ENCODE measurements around the gene DOCK6.
"Not testable (repeated sequence)": the region's sequence is repeated elsewhere in the genome, so short reads cannot be mapped to it uniquely, and the experiment has no call there.

The DOCK6 gene

DNA sequence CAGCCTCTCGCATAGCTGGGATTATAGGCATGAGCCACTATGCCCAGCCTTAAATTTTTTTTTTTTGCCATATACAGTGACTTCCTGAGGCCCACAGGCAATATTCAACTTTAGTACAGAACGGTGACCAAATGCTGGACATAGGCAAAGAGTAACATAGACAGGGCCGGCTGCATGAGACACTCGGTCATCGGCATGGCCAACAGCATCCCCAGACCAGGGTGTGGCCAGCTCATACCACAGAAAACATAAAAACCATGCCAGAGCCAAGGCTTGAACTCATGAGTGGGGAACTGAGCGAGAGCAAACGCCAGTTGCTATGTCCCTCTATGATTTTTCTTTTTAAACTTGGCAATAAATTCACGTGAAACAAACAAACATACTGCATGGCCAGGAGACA is 82.0 kb downstream of the DOCK6 start (continued):
- no peak for TF ChIP-seq CSDC2 (CRISPR knock-in tag; IDR thresholded peaks at IDR 0.05)
- no peak for TF ChIP-seq BACH2 (CRISPR knock-in tag; IDR thresholded peaks at IDR 0.05; ENCODE audit: borderline replicate concordance)
- TF ChIP-seq ZC3H10 (CRISPR knock-in tag; IDR thresholded peaks at IDR 0.05), result no peak
- TF ChIP-seq, protein P1, sequence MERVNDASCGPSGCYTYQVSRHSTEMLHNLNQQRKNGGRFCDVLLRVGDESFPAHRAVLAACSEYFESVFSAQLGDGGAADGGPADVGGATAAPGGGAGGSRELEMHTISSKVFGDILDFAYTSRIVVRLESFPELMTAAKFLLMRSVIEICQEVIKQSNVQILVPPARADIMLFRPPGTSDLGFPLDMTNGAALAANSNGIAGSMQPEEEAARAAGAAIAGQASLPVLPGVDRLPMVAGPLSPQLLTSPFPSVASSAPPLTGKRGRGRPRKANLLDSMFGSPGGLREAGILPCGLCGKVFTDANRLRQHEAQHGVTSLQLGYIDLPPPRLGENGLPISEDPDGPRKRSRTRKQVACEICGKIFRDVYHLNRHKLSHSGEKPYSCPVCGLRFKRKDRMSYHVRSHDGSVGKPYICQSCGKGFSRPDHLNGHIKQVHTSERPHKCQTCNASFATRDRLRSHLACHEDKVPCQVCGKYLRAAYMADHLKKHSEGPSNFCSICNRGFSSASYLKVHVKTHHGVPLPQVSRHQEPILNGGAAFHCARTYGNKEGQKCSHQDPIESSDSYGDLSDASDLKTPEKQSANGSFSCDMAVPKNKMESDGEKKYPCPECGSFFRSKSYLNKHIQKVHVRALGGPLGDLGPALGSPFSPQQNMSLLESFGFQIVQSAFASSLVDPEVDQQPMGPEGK (CRISPR knock-in tag; IDR thresholded peaks at IDR 0.05; ENCODE audit: borderline replicate concordance), result no peak

DNA sequence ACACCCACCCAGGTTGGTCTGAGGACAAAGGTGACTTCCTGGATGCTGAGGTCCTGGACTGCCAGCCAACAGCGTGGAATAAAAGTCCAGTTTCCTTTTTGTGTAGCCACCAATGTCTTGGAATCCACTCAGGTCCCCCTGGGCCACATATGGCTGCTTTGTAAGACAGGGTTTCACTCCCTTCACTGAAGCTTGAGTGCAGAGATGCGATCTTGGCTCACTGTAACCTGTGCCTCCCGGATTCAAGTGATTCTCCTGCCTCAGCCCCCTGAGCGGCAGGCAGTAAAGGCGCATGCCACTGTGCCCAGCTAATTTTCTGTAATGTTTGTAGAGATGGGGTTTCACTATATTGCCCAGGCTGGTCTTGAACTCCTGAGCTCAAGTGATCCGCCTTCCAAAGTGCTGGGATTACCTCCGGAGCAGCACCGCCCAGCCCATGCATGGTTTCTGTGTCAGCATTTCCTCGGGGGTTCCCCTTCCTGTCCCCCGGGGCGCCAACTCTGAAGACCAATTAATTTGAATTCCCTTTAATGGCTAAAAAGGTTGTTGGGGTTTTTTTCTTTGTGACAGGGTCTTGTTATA is 82.5 kb downstream of the DOCK6 start:
- no peak for TF ChIP-seq ISL1 (CRISPR knock-in tag; IDR thresholded peaks at IDR 0.05)
- no peak for TF ChIP-seq SNAI2 (CRISPR knock-in tag; IDR thresholded peaks at IDR 0.05)
- TF ChIP-seq, protein P1 (CRISPR knock-in tag; IDR thresholded peaks at IDR 0.05; ENCODE audit: borderline replicate concordance), result no peak
- TF ChIP-seq ZFP30 (CRISPR knock-in tag; IDR thresholded peaks at IDR 0.05), result no peak
- no peak for ATAC-seq

DNA sequence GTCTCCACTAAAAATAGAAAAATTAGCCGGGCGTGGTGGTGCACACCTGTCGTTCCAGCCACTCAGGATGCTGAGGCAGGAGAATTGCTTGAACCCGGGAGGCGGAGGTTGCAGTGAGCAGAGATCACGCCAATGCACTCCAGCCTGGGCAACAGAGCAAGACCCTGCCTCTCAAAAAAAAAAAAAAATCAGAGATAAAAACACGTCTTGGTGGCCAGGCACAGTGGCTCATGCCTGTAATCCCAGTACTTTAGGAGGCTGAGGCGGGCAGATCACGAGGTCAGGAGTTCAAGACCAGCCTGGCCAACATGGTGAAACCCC is 83.2 kb downstream of the DOCK6 start:
- not testable (repeated sequence) for ATAC-seq

GRCh38 chr19:11177592-11177991 is 84.7 kb downstream of the DOCK6 start:
- no peak for TF ChIP-seq TOX (CRISPR knock-in tag; IDR thresholded peaks at IDR 0.05; ENCODE audit: borderline replicate concordance)
- TF ChIP-seq ISL1 (CRISPR knock-in tag; IDR thresholded peaks at IDR 0.05), result no peak
- TF ChIP-seq SNAI2 (CRISPR knock-in tag; IDR thresholded peaks at IDR 0.05), result no peak
- no peak for TF ChIP-seq ZFP30 (CRISPR knock-in tag; IDR thresholded peaks at IDR 0.05)
- TF ChIP-seq RARB (CRISPR knock-in tag; IDR thresholded peaks at IDR 0.05), result no peak
- TF ChIP-seq BACH2 (CRISPR knock-in tag; IDR thresholded peaks at IDR 0.05; ENCODE audit: borderline replicate concordance), result no peak
- TF ChIP-seq ZC3H10 (CRISPR knock-in tag; IDR thresholded peaks at IDR 0.05), result no peak
- TF ChIP-seq, protein P1 (CRISPR knock-in tag; IDR thresholded peaks at IDR 0.05; ENCODE audit: borderline replicate concordance), result no peak
- no peak for TF ChIP-seq OSR1 (CRISPR knock-in tag; IDR thresholded peaks at IDR 0.05)
- no peak for TF ChIP-seq CREB5 (CRISPR knock-in tag; IDR thresholded peaks at IDR 0.05; ENCODE audit: low read depth)
- no peak for TF ChIP-seq ZNF8 (CRISPR knock-in tag; IDR thresholded peaks at IDR 0.05)
- no peak for TF ChIP-seq ZNF565 (CRISPR knock-in tag; conservative IDR thresholded peaks at IDR 0.05; ENCODE audit: low read depth)
- no peak for TF ChIP-seq ESRRG (CRISPR knock-in tag; IDR thresholded peaks at IDR 0.05)
- TF ChIP-seq GLIS3 (CRISPR knock-in tag; IDR thresholded peaks at IDR 0.05), result no peak
- TF ChIP-seq CSDC2 (CRISPR knock-in tag; IDR thresholded peaks at IDR 0.05), result no peak
- no peak for ATAC-seq

GRCh38 chr19:11176466-11177193 is 85.7 kb downstream of the DOCK6 start:
- TF ChIP-seq ESRRG (CRISPR knock-in tag; IDR thresholded peaks at IDR 0.05) (no peak), ISL1 (CRISPR knock-in tag; IDR thresholded peaks at IDR 0.05) (no peak), PPARA (CRISPR knock-in tag; IDR thresholded peaks at IDR 0.05; ENCODE audit: borderline replicate concordance) (no peak), ZNF8 (CRISPR knock-in tag; IDR thresholded peaks at IDR 0.05) (no peak), ZFP30 (CRISPR knock-in tag; IDR thresholded peaks at IDR 0.05) (no peak), TSHZ2 (CRISPR knock-in tag; IDR thresholded peaks at IDR 0.05) (no peak)
- TF ChIP-seq, protein P1 (CRISPR knock-in tag; IDR thresholded peaks at IDR 0.05; ENCODE audit: borderline replicate concordance), result no peak

More at GRCh38 chr19:11176466-11177193, 85.7 kb downstream of the DOCK6 start:
- no peak for ATAC-seq

Measured in SK-N-SH treated with all-trans-retinoic acid at 6 μM for 48 hours (cell line).